T-helper 17 cell (primary cell): Measurements from ENCODE around the gene ST3GAL4. TPM values are rescaled to one million over a fixed set of nuclear protein-coding genes. Genes with fewer than 3 reads are reported as not detected.
"Not testable (repeated sequence)": the region's sequence is repeated elsewhere in the genome, so short reads cannot be mapped to it uniquely, and the experiment has no call there.

Experiments used
- ATAC-seq: fragments of 150-1000 bp; cut with Tn5 transposase; 2 replicates; pipeline ENCODE4 v1.10.0; 2021; ENCODE audit warnings: mild to moderate bottlenecking, moderate library complexity
- DNase-seq, 3 donors: peaks; one replicate each; pipeline versions ENCODE4 v3.0.0 to v3.0.0-alpha.2; 2020 to 2021
- H3K9me3 ChIP-seq: one replicate; pipeline ENCODE4 v1.7.0; 2013; ENCODE audit warnings: low read length, mild to moderate bottlenecking; ENCODE audit not compliant: control insufficient read depth, poor library complexity, severe bottlenecking
- H3K27ac Mint-ChIP-seq: one replicate; pipeline ENCODE4 v1.8.0; 2022; ENCODE audit warnings: mild to moderate bottlenecking, moderate library complexity, mixed read lengths
- H3K27me3 Mint-ChIP-seq: one replicate; pipeline ENCODE4 v1.8.0; 2022; ENCODE audit warnings: mixed read lengths
- H3K36me3 Mint-ChIP-seq: one replicate; pipeline ENCODE4 v1.8.0; 2022; ENCODE audit warnings: low read depth, mixed read lengths
- H3K4me1 Mint-ChIP-seq: one replicate; pipeline ENCODE4 v1.8.0; 2022; ENCODE audit warnings: mild to moderate bottlenecking, mixed read lengths
- H3K4me3 Mint-ChIP-seq: one replicate; pipeline ENCODE4 v1.8.0; 2022; ENCODE audit warnings: mild to moderate bottlenecking, moderate library complexity, mixed read lengths
- total RNA-seq, 4 donors: library from RNA in 2 of 4; stranded (reverse) in 2 of 4; gene quantifications; one replicate each; pipeline ENCODE4 v1.2.3 and lab custom pipeline; 2022 to 2026

ST3GAL4 gene
- total RNA-seq, 2 donors from 2014 or later: 3.0 to 4.8 TPM

DNA sequence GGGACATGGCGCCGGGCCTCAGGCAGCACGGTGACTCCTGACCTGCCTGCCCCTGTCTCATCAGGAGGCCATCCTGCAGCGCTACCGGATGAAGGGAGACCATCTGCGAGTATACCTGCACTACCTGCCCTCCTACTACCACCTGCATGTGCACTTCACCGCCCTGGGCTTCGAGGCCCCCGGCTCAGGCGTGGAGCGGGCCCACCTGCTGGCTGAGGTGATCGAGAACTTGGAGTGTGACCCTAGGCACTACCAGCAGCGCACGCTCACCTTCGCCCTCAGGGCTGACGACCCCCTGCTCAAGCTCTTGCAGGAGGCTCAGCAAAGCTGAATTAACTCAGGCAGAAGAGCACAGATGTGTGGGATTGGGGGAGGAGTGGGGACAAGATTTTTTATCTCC, 10.2 kb upstream of the ST3GAL4 start:
- Mint-ChIP-seq H3K27ac (no peak overlapping the region), H3K36me3 (peaks cover 6% of the 10 kb centered on the region), H3K4me3 (no peak overlapping the region), H3K4me1 (peaks cover 9% of the 10 kb centered on the region), H3K27me3 (no peaks in the 10 kb centered on the region)
- DNase-seq (no peak), ATAC-seq (no peak)
- no peaks in the 10 kb centered on the region for H3K9me3 ChIP-seq

DNA sequence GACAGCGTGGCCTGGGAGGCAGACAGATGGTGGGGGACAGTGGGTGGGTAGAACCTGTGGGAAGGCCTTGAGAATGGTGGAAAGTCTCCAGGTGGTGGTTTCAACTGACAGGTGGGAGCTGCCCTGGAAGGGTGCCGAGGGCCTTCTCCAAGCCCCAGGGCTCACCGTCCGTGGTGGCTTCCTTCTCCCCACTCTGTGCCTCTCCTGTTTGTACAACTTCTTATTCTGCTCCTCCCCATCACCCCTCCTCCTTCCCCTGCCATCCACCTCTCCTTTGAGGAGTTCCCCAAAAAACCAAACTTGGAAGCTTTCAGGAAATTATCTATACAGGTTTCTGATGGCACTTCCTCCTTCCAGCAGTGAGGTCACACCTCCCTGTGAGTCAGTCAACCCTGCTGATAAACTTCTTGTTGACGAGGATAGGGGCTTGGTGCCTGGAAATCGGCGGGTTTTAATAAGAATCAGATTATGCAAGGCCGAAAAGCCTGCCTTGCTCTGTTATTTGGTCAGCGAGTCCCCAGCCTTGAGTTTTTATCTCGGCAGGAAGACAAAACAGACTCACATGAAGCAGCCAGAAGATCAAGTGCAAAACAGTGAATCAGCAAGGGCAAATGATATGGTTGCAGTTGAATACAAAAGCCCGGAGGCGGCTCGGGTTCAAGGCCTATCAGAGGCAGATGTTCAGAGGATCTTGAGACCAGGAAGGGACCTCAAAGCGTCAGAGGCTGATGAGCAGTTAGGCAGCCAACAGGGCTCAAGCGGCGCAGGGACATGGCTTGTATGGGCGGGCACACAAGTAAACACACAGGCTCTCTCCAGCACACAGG, 9.5 kb upstream of the ST3GAL4 start:
- Mint-ChIP-seq H3K36me3 (peaks cover 6% of the 10 kb centered on the region), H3K4me3 (no peak overlapping the region), H3K4me1 (peaks cover 9% of the 10 kb centered on the region), H3K27ac (no peak overlapping the region), H3K27me3 (no peaks in the 10 kb centered on the region)
- ATAC-seq: peak; percentile 33
- H3K9me3 ChIP-seq: no peaks in the 10 kb centered on the region
- DNase-seq: no peak

DNA sequence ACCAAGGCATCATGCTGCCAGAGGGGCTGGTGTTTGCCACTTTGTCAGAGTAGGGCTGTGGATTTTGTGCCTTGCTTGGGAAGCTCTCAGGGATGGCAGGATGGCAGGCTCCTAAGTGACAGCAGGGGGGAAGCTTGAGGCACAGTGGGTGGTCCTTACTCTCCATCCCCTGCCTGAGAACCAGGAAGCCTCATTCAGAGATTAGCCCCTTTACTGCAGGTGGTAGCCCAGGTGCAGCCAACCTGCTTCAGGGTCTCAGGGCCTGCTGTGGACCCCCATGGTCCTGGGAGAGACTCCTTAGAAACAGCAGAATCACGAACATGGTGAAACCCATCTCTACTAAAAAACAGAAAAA, 8.9 kb upstream of the ST3GAL4 start:
- no peak overlapping the region for H3K27ac Mint-ChIP-seq
- H3K4me1 Mint-ChIP-seq: peaks cover 9% of the 10 kb centered on the region
- H3K4me3 Mint-ChIP-seq: no peak overlapping the region
- no peaks in the 10 kb centered on the region for H3K9me3 ChIP-seq
- no peaks in the 10 kb centered on the region for H3K27me3 Mint-ChIP-seq
- H3K36me3 Mint-ChIP-seq: peaks cover 6% of the 10 kb centered on the region
- DNase-seq (no peak), ATAC-seq (no peak)

DNA sequence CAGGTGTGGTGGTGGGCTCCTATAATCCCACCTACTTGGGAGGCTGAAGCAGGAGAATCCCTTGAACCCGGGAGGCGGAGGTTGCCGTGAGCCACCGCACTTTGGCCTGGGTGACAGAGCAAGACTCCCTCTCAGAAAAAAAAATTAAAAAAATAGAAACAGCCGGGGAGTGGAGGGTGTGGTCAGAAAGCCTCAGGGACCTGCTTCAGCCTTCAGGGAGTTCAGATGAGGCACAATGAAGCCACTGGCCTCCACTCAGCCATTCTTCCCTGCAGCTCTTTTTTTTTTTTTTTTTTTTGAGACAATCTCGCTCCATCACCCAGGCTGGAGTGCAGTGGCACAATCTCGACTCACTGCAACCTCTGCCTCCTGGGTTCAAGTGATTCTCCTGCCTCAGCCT, 8.5 kb upstream of the ST3GAL4 start:
- not testable (repeated sequence) for H3K4me1 Mint-ChIP-seq, H3K9me3 ChIP-seq, H3K4me3 Mint-ChIP-seq, ATAC-seq, H3K27ac Mint-ChIP-seq, DNase-seq, H3K27me3 Mint-ChIP-seq, H3K36me3 Mint-ChIP-seq

DNA sequence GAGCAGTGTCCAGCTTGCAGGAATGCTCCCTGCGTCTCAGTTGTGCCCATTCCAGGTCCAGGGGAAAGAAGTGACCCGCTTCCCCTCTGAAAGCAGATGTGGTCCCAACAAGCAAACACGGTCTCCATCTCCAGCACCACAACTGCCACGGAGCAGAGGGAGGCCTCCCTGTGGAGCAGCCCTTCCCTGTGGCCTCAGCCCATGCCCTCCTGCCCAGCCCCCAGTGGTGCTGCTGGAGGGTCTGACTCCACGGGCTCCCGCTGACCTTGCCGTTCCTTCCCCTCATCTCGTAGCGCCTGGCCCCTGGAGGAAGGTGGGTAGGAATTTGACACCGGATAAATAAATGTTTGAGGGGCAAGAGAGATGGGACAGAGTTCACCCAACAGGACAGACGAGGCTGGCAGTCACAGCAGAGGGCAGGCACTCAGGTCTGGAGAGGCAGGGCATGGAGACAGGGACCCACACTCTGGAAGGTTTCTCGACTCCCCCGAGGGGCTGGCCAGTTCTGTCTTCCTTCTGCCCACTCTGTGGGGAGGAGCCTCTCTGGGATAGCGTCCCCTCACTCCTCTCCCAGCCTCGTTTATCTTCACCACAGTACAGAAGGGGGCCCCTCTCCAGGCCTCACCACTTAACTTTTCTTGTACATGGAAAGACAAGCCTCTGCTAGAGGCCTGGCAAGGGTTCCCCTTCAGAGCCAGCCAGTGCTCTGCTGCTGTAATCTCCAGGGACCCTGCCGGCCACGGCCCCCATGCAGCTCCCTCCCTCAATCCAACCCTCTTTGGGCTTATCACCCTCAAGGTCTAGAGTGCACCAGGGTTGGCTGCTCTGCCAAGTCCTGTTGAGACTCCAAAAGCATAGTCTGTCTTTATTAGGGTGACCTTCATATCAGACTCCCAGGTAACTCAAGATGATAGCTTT, 7.5 kb upstream of the ST3GAL4 start:
- Mint-ChIP-seq H3K4me3 (no peak overlapping the region), H3K27ac (no peak overlapping the region), H3K4me1 (peaks cover 14% of the 10 kb centered on the region), H3K36me3 (peaks cover 2% of the 10 kb centered on the region), H3K27me3 (no peaks in the 10 kb centered on the region)
- no peaks in the 10 kb centered on the region for H3K9me3 ChIP-seq
- ATAC-seq (no peak), DNase-seq (no peak)

DNA sequence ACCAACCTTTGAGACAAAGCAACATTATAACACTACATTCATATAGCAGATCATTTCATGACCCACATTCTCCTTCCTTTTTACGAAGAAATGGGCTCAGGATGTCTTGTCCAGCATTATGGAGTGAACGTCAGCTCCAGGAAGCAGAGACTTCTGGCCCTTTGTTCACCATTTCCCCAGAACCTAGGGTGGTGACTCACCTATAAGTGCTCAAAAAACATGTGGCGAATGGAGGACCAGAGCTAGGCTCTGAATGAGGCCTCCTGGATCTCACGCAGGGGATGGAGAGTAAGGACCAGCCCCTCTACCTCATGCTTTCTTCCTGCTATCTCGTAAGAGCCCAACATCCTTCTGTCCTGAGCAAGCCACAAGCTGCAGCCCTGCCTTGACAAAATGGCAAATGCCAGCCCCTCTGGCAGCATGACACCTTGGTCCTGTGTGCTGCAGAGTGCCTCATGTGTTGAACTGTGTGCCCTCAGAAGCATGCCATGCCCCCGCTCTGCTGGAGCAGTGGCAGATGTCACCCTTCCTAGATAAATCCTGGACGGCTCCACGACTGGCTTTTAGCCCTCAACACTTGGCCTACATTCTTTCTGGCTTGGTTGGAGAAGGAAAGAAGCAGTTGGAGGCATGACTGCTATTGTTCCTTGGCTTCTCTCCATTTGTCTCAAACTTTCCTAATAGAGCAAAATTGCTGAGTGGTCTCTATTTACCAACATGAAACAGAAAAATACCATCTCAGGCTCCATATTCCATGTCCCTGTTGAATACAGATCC, 6.5 kb upstream of the ST3GAL4 start:
- H3K27me3 Mint-ChIP-seq: no peaks in the 10 kb centered on the region
- peaks cover 2% of the 10 kb centered on the region for H3K36me3 Mint-ChIP-seq
- DNase-seq: no peak
- no peak for ATAC-seq
- no peak overlapping the region for H3K4me3 Mint-ChIP-seq
- H3K4me1 Mint-ChIP-seq: peaks cover 19% of the 10 kb centered on the region
- H3K27ac Mint-ChIP-seq: peak overlapping the region; percentile 11
- H3K9me3 ChIP-seq: no peaks in the 10 kb centered on the region

DNA sequence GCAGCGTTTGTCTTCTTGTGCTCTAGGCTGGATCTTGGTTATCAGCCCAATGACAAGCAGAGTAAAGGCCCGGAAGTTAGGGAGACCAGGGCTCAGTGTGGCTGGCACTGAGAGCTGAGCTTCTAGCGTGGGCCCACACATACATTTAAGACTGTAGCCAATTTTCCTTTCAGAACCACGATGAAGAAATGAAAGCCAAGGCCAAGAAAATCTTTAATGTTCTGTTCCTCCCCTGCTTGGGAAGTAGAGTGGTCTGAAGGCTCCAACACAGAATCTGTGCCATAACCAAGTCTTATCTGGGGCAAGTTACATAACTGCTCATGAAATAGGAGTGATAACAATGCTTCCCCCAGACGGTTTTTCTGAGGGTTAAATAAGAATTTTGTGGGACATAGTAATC, 4.7 kb upstream of the ST3GAL4 start:
- Mint-ChIP-seq H3K4me1 (peaks cover 24% of the 10 kb centered on the region), H3K27ac (peak overlapping the region; percentile 3)

DNA sequence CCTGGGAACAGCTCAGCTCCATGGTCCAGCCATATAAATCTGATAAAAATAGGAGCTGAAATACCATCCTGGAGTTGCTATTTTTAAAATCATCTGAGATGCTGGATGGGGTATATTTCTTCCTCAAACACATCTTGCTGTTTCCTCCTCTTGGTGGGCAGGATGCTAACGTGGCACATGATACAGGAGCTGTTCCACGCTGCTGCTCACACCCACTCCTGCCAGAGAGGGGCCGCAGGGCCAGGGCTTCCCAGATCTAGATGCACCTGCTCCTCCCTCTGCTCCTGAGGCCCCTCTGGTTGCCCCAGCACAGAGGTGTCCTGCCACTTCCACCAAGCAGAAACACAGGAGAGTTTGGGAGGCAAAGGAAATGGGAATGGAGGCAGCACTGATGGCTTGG, 3.3 kb upstream of the ST3GAL4 start:
- Mint-ChIP-seq H3K4me1 (peaks cover 26% of the 10 kb centered on the region), H3K27ac (no peak overlapping the region), H3K36me3 (peaks cover 2% of the 10 kb centered on the region)

More for the DNA sequence above, 4.7 kb upstream of the ST3GAL4 start:
- no peaks in the 10 kb centered on the region for H3K9me3 ChIP-seq
- H3K36me3 Mint-ChIP-seq: peaks cover 2% of the 10 kb centered on the region
- H3K4me3 Mint-ChIP-seq: no peak overlapping the region
- H3K27me3 Mint-ChIP-seq: no peaks in the 10 kb centered on the region
- ATAC-seq (no peak), DNase-seq (no peak)

DNA sequence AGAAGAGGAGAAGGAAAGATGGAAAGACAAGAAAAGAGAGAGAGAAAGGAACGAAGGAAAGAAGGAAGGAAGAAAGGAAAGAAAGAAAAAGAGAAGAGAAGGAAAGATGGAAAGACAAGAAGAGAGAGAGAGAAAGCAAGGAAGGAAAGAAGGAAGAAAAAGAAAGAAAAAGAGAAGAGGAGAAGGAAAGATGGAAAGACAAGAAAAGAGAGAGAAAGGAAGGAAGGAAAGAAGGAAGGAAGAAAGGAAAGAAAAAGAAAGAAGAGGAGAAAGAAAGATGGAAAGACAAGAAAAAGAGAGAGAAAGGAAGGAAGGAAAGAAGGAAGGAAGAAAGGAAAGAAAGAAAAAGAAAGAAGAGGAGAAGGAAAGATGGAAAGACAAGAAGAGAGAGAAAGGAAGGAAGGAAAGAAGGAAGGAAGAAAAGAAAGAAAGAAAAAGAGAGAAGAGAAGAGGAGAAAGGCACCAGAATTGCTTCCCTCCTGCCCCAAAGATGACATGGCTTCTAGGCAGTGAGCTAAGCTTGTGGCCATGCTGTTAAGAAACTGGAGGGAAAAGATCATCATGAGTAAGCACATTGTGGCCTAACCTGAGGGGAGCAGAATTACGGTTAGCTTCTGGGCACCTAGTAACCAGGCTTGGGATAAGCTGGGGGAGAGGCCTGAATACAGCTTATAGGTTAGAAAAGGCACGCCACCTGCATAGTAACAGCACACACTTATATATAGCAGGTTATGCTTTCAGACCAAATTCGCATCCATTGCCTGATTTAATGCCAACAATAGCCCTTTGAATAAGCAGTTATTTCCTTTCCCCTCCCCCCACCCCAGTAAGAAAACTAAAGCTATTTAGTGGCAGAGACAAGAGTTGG, 2.3 kb upstream of the ST3GAL4 start:
- Mint-ChIP-seq H3K4me1 (peaks cover 26% of the 10 kb centered on the region), H3K27me3 (no peaks in the 10 kb centered on the region), H3K27ac (peak overlapping the region; percentile 62), H3K4me3 (no peak overlapping the region), H3K36me3 (peaks cover 2% of the 10 kb centered on the region)
- no peaks in the 10 kb centered on the region for H3K9me3 ChIP-seq
- ATAC-seq: no peak
- no peak for DNase-seq

More for the DNA sequence above, 3.3 kb upstream of the ST3GAL4 start:
- ATAC-seq (no peak), DNase-seq (no peak)
- no peaks in the 10 kb centered on the region for H3K27me3 Mint-ChIP-seq
- H3K4me3 Mint-ChIP-seq: no peak overlapping the region
- H3K9me3 ChIP-seq: no peaks in the 10 kb centered on the region

DNA sequence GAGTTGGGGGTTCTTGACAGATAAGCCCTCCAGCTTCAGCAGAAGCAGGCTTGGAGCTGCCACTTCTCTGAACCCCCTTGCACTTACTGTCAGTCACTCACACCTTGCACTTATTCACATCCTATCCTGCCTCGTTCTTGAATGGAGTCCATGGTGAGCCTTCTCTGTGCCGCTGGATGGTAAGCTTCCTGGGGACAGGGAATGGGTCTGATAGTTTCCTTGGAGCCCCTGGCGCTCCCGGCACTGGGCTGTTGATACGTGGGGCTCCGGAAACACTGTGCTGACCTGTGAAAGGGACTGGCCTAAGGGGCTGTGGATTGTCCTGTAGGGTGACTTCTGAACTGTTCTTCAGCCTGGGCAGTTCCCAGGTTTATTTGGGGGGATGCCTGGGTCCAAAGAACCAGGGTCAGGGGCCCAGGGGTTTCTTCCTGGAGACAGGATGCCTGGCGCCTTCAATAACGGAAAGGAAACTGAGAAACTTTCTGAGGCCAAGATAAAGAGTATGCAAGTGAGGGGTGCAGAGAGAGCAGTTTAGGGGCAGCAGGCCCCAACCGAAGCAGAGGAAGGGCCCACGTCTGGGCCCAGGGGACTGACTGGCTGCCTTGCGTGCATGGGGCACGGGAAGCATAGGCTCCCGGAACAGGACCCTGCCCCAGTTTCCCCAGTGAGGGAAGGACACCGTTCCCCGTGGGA, 709 bp upstream of the ST3GAL4 start:
- Mint-ChIP-seq H3K4me3 (peak overlapping the region; percentile 90), H3K4me1 (peaks cover 21% of the 10 kb centered on the region), H3K27me3 (no peaks in the 10 kb centered on the region), H3K36me3 (no peaks in the 10 kb centered on the region), H3K27ac (peak overlapping the region; percentile 78)
- no peak for DNase-seq
- peak; percentile 7 for ATAC-seq
- H3K9me3 ChIP-seq: no peaks in the 10 kb centered on the region

DNA sequence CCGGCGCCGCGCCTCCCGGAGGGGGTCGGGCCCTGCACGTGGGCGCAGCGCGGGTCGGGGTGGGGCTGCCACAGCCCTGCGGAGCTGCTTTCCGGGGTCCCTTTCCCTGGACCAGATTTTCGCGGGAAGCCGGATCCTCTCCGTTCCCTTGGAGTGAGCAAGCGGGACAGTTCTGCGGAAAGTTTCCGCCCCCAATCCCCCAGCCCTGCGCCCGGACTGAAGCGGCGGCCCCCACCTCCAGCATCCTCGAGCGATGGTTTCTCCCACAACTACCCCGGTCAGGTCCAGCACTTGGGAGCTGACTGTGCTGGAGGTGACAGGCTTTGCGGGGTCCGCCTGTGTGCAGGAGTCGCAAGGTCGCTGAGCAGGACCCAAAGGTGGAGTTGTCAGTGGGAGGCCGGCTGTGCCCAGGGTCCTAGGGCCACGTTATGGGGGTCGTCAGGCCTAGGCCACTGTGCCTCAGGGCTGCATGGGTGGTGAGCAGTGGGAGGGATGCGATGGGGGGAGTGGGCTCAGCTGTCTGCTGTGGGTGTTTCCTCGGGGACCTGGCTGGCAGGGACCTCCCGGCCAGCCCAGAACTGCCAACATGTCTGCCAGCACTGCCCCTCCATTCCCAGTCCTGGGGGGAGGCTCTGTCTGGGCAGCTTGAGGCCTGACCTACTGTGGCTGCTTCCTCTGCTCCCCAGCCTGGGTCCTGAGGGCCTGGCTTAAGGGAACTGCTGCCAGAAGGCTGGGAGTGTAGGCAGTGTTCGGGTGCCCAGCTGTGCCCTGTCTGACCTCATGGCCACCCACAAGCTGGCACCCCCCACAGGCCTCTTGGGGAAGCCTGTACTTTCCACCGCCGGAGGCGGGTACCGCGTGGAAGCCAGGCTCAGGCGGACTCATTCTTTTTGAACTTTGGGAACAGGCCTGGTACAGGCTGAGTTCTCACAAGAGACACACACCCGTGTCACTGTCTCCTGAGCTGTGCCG, 726 bp downstream of the ST3GAL4 start:
- Mint-ChIP-seq H3K36me3 (no peaks in the 10 kb centered on the region), H3K27ac (no peak overlapping the region), H3K4me1 (peaks cover 21% of the 10 kb centered on the region), H3K4me3 (peak overlapping the region; percentile 82), H3K27me3 (no peaks in the 10 kb centered on the region)
- ATAC-seq: peak; percentile 15
- no peaks in the 10 kb centered on the region for H3K9me3 ChIP-seq
- no peak for DNase-seq
